Activated T-cell treated with anti-CD3 and anti-CD28 coated beads, Interleukin-2, amount 50 U/mL, for 24 hours (primary cell): ENCODE data around the gene KRTAP12-1.

Experiments
- DNase-seq: peaks from one replicate; pipeline ENCODE4 v3.0.0-alpha.2; 2020
- H3K27ac Mint-ChIP-seq: 2 replicates; pipeline ENCODE4 v1.8.0; 2020; ENCODE audit warnings: mild to moderate bottlenecking, mixed read lengths
- H3K27me3 Mint-ChIP-seq: 2 replicates; pipeline ENCODE4 v1.8.0; 2020; ENCODE audit warnings: mixed read lengths
- H3K36me3 Mint-ChIP-seq: 2 replicates; pipeline ENCODE4 v1.8.0; 2020; ENCODE audit warnings: low read depth, mixed read lengths
- H3K4me1 Mint-ChIP-seq: 2 replicates; pipeline ENCODE4 v1.8.0; 2020; ENCODE audit warnings: low read depth, mixed read lengths
- H3K4me3 Mint-ChIP-seq: 2 replicates; pipeline ENCODE4 v1.8.0; 2020; ENCODE audit warnings: mild to moderate bottlenecking, moderate library complexity, mixed read lengths
- H3K9me3 Mint-ChIP-seq: 2 replicates; pipeline ENCODE4 v1.8.0; 2020; ENCODE audit warnings: mixed read lengths

Gene KRTAP12-1

DNA sequence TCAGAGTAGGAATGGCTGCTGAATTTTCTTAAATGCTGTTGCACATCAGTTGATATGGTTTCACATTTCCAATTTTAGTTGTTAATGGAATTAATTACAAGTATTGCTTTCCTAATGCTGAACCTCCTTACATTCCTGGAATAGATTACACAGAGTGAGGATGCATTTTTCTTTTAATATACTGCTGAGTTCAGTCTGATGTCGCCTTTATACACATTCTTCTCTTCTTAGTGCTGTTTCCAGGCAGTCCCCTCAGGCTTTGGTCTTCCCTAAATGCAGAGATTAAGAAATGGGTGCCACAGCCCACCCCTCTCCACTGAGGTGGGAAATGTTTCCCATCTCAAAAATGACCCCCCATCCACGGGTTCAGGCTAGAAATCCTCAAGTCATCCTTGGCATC is 36.1 kb upstream of the KRTAP12-1 start:
- H3K9me3 Mint-ChIP-seq, result no peaks in the 10 kb centered on the region
- H3K36me3 Mint-ChIP-seq, result no peaks in the 10 kb centered on the region
- no peak overlapping the region for H3K4me3 Mint-ChIP-seq
- DNase-seq, result no peak
- H3K27me3 Mint-ChIP-seq, result peaks cover 47% of the 10 kb centered on the region
- no peak overlapping the region for H3K27ac Mint-ChIP-seq
- H3K4me1 Mint-ChIP-seq, result peaks cover 10% of the 10 kb centered on the region

DNA sequence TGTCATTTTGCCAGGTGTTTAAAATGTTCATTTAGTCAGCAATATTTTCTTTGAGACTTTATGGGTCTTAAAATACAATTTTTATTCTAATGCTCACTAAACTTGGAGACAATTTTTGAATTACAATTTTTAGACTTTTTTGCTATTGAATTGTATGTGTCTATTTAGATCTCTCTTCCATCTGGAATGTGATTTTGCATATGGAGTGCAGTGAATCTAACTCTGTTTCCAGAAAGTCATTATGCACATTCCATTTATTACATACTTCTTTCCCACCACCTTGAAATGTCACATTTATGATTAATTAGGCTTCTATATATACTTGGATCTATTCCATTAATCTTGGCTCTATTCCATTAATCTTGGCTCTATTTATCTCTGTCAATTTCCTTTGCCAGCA is 35.0 kb upstream of the KRTAP12-1 start:
- peaks cover 4% of the 10 kb centered on the region for H3K4me1 Mint-ChIP-seq
- no peak overlapping the region for H3K27ac Mint-ChIP-seq
- H3K4me3 Mint-ChIP-seq, result no peak overlapping the region
- H3K27me3 Mint-ChIP-seq, result peaks cover 49% of the 10 kb centered on the region
- H3K36me3 Mint-ChIP-seq, result no peaks in the 10 kb centered on the region
- H3K9me3 Mint-ChIP-seq, result no peaks in the 10 kb centered on the region
- no peak for DNase-seq

DNA sequence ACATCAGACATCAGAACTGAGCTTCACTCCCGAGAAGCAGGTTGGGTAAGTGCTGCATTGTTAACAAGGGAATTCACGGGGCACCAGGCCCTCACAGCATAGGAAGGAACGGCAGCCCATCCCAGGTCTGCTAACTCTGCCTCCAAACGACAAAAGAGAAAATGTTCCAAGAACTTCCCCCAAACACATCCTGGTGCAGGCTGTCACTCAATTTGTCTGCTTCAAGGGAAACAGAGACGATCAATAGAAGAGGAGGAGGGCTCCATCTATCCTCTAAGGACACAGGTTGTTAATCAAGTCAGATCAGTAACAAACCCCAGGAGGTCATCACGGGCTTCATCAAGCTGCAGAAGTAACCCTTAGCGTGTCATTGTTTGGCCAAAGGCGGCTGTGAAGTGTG is 32.9 kb upstream of the KRTAP12-1 start:
- H3K27me3 Mint-ChIP-seq, result peaks cover 63% of the 10 kb centered on the region
- no peaks in the 10 kb centered on the region for H3K36me3 Mint-ChIP-seq
- H3K4me1 Mint-ChIP-seq, result peaks cover 19% of the 10 kb centered on the region
- no peak overlapping the region for H3K27ac Mint-ChIP-seq
- no peak for DNase-seq
- H3K9me3 Mint-ChIP-seq, result no peaks in the 10 kb centered on the region
- H3K4me3 Mint-ChIP-seq, result no peak overlapping the region

DNA sequence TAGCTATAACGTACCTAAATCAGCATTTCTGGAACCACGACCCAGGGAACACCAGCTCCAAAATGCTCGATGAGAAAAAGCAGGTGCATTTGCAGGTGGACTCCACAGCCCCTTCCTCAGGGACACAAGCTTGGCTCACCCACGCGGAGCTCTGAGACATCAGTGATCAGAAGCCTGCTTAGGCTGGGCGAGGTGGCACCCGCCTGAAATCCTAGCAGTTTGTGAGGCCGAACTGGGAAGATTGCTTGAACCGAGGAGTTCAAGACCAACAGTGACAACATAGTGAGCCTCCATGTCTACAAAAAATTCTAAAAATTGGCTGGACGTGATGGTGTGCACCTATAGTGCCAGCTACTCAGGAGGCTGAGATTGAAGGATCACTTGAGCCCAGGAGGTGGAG is 31.9 kb upstream of the KRTAP12-1 start:
- no peaks in the 10 kb centered on the region for H3K36me3 Mint-ChIP-seq
- H3K27me3 Mint-ChIP-seq, result peaks cover 72% of the 10 kb centered on the region
- H3K9me3 Mint-ChIP-seq, result no peaks in the 10 kb centered on the region

DNA sequence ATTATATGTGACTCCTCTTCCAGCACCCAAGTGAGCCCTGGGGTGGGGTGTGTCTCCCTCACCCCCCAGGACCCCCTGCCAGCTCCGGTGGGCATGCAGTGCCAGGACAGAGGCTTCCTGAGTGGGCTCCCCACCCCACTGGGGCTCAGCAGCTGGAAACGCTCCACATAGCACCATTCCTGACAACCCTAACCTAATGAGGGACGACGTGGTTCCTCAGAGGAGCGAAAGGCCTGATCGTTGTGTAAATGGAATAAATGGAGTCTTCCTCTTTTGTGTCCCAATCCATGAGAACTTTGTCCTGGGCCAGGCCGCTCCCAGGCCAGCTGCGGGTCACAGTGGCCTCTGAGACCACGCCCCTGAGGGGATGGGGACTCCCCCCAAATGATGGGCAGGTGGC is 31.2 kb upstream of the KRTAP12-1 start:
- H3K4me1 Mint-ChIP-seq, result peaks cover 33% of the 10 kb centered on the region

More for the DNA sequence above, 31.9 kb upstream of the KRTAP12-1 start:
- DNase-seq, result no peak
- H3K27ac Mint-ChIP-seq, result no peak overlapping the region
- H3K4me3 Mint-ChIP-seq, result no peak overlapping the region
- peaks cover 29% of the 10 kb centered on the region for H3K4me1 Mint-ChIP-seq

DNA sequence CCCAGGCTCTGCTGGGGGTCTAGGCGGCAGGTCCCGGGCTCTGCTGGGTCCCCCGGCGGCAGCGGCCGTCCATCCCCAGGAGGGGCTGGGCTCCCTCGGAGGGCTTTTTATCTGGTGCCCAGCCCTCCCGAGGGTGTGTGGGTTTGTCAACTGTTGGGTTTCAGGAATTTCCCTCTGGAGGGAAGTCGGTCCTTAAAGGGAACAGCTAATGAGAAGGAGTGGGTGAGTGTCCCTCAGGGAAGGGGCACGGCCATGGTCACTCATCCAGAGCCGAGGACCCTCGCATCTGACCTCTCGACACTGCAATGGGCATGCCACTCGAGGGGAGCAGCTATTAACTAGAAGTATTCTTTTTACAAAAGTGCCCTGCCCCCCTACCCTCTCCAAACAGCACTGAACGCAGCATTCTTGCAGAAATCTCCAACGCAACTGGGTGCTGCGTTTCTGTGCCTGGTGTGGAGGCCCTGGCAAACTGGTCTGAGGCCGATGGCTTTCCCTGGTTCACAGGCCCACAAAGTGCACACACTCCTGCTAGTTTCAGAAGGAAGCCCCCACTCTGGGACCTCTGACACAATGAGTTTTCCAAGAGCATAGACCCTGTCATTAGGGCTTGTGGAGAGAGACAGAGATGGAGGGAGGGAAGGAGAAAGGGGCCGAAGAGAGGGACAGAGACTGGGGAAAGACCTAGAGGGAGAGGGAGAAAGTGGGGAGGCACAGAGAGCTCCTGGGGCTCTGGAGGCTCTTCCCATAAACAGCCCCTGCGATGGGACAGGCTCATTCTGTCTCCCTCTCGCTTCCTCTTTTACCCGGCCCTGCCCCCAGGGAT is 30.5 kb upstream of the KRTAP12-1 start:
- H3K4me1 Mint-ChIP-seq, result peaks cover 33% of the 10 kb centered on the region
- H3K27me3 Mint-ChIP-seq, result peaks cover 78% of the 10 kb centered on the region
- no peak overlapping the region for H3K27ac Mint-ChIP-seq
- no peak for DNase-seq
- H3K36me3 Mint-ChIP-seq, result no peaks in the 10 kb centered on the region
- no peaks in the 10 kb centered on the region for H3K9me3 Mint-ChIP-seq
- H3K4me3 Mint-ChIP-seq, result no peak overlapping the region

More for the DNA sequence above, 31.2 kb upstream of the KRTAP12-1 start:
- no peaks in the 10 kb centered on the region for H3K36me3 Mint-ChIP-seq
- DNase-seq, result no peak
- H3K27me3 Mint-ChIP-seq, result peaks cover 72% of the 10 kb centered on the region
- no peak overlapping the region for H3K4me3 Mint-ChIP-seq
- no peak overlapping the region for H3K27ac Mint-ChIP-seq
- H3K9me3 Mint-ChIP-seq, result no peaks in the 10 kb centered on the region

DNA sequence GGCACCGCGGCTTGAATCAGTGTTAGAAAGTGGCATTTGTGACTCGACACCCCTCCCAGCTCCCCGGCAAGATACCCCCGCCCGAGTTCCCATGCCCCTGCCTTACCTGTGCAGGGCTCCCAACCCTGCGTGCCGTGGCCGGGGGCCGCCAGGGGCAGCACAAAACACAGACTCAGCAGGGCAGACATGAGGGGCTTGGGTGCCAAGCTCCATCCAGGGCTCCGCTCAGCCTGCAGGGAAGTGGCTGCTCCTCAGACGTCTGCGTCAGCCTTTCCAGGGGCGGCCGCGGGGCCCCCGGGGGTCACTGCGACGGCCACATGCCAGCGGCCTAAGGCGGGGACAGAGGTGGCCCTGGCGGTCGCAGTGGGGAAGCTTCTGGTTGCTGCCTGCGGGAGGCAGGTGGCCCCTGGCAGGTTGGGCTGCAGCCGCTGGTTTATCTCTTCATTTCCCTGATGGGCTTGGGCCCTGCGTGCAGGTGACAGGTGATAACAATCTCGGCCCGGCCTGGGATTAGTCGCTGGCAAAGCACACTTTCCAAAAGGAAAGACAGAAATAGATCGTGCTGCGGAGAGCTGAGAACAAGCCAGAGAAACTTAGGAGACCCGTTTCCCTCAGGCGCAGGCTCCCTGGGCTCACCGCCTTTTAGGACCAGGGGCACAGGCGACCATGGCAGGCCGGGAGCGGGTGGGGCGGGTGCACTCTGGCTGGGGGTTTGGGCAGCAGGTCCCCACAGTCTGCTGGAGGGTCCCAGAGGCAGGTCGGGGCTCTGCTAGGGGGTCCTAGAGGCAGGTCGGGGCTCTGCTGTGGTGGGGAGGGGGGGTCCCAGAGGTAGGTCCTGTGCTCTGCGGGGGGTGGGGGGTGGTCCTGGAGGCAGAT is 29.6 kb upstream of the KRTAP12-1 start, which contains the start of gene TSPEAR:
Gene TSPEAR (minus strand): TSS at position 246 of the 876 bp plus-strand sequence. CDS start 58 bp downstream, at position 188.
- Mint-ChIP-seq H3K27ac (no peak within 1 kb of the TSS), H3K9me3 (no peaks in the 10 kb centered on the region), H3K36me3 (no peaks in the 10 kb centered on the region), H3K4me1 (peaks cover 33% of the 10 kb centered on the region), H3K27me3 (peaks cover 85% of the 10 kb centered on the region), H3K4me3 (peak within 1 kb of the TSS; percentile 18)
- DNase-seq, result no peak

DNA sequence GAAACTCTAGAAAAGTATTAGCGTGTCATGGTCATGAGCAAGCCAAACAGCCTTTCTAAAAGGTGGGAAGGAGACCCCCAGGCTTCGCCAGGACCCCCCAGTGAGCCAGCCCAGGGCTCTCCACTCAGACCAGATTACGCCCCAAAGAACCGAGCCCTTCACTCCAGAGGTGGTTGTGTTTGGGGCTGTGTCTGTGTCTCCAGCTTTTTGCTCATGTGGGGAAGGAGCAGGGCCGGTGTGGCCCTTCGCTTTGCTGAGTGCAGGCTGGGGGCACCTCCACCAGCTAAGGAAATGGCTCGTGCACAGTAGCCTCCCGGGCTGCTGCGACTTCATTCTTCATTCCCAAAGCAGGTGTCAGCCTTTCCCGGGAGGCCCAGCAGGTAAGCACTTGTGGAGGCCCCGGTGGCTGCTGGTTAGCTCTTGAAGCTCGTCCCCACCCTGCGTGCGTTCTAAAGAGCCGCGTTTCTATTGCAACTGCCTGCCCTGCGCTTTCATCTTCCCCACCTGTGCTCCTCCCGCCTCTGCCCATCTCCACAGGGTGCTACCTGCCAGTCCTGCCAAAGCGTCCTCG is 28.9 kb upstream of the KRTAP12-1 start:
- no peak for DNase-seq
- Mint-ChIP-seq H3K4me1 (peaks cover 36% of the 10 kb centered on the region), H3K4me3 (peak overlapping the region; percentile 18), H3K9me3 (peaks cover 4% of the 10 kb centered on the region), H3K27ac (no peak overlapping the region), H3K27me3 (peaks cover 89% of the 10 kb centered on the region), H3K36me3 (peaks cover 3% of the 10 kb centered on the region)

DNA sequence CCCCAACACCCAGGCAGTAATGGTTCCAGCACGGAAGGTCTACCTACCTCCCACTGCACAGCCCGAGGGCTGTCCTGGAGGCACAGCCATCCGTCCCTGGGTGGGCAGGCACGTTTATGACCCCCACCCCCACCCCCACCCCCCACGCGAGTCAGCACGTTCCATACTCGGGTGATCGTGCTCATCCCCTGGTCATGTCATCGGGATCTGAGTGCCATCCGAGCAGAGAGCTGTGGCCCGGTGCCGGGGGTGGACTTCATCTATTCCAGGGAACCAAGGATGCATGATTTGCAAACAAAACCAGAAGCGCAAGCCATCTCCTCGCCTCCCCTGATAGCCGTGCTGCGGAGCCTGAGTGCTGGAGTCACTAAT is 28.3 kb upstream of the KRTAP12-1 start:
- Mint-ChIP-seq H3K4me3 (no peak overlapping the region), H3K27me3 (peaks cover 91% of the 10 kb centered on the region)

DNA sequence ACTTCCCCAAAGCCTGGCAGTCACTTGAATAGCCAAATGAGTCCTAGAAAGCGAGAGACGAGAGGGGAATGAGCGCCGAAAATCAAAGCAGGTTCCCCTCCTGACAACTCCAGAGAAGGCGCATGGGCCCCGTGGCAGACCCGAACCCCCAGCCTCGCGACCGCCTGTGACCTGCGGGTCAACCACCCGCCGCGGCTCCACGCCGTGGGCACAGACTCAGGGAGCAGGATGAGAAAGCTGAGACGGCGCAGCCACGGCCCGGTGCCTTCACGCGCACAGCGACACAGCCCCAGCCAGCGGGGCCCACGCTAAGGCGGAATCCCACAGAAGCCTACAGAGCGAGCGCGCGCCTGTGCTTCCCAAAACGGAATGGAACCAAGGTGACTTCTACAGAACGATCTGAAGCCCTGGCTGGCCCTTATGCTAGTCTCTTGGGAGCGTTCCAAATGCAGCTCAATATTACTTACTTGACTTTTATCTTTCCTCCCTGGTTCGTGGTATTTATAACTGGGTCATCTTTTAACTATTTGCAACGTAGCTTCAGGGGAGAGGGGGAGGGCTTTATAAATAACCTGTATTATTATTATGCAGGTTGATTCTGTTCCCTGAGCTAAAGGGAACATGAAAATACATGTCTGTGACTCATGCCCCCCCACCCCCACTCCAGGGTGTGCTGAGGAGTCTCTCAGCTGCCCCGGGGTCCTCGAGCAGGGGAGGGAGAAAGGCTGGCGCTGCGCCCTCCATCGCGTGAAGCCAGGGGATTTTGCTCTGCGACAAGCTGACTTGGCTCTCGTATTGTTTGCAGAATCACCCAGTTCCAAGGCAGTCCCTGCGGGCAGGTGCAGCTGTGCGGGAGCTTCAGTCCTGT is 27.7 kb upstream of the KRTAP12-1 start:
- H3K4me1 Mint-ChIP-seq, result peaks cover 32% of the 10 kb centered on the region
- peak; percentile 50 for DNase-seq
- H3K27ac Mint-ChIP-seq, result no peak overlapping the region
- peaks cover 10% of the 10 kb centered on the region for H3K9me3 Mint-ChIP-seq
- peaks cover 6% of the 10 kb centered on the region for H3K36me3 Mint-ChIP-seq
- H3K4me3 Mint-ChIP-seq, result peak overlapping the region; percentile 10
- peaks cover 92% of the 10 kb centered on the region for H3K27me3 Mint-ChIP-seq

More for the DNA sequence above, 28.3 kb upstream of the KRTAP12-1 start:
- Mint-ChIP-seq H3K27ac (no peak overlapping the region), H3K36me3 (peaks cover 6% of the 10 kb centered on the region), H3K9me3 (peaks cover 7% of the 10 kb centered on the region), H3K4me1 (peaks cover 36% of the 10 kb centered on the region)
- DNase-seq, result no peak

DNA sequence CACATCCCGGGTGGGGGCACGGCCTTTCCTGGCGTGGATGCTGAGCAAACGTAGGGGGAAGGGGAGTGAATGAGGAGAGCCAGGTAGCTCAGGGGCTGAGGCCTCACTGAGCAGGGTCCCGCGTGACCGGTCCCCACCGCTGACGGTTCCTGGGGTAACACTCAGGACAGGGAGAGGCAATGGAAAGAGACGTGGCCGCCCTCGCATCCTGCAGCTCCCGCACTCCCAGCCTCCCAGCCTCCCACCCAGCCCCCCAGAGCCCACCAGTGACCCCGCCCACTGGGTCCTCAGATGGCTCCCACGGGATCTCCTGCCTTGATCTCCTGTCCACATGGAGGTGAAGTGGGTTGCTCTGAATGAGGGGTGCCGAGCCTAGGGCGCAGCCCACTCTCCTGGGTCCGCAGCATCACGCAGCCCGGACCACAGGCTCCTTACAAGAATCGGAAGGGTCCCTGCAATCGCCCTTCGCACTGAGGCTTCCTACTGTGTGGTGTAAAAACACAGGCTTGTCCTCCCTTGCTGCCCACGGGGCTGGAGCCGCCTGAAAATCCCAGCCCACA is 27.0 kb upstream of the KRTAP12-1 start:
- no peak for DNase-seq
- Mint-ChIP-seq H3K9me3 (peaks cover 10% of the 10 kb centered on the region), H3K27me3 (peaks cover 92% of the 10 kb centered on the region), H3K36me3 (peaks cover 6% of the 10 kb centered on the region), H3K27ac (no peak overlapping the region), H3K4me1 (peaks cover 32% of the 10 kb centered on the region), H3K4me3 (peak overlapping the region; percentile 10)

DNA sequence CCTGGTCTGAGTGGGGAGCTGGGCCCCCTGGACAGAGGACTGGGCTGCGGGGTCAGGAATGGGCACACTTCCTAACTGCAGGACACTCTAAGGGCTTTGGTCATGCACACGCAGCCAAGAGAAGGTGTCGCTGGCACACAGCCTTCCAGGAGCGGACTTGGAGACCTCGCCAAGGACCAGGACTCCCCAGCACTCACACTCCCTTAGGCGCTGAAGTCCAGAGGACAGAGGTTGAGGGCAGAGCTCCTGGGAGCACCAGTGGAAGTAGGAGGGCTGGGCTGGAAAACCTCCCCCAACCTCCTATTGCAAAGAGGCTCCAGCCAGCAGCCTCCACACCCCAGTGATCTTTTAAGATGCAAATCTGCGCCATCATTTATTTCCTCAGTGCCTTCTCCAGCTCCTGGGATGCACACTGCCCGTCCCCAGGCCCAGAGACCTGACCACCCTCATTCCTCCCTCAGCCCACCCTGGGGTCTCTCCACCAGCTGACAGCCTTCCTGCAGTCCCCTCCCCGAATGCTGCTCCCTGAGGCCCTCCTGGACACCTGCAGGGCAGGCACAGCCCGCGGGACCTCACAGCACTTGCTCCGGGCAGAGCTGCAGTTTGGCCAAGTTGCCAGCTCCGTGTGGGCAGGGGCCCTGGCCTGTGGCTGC is 26.4 kb upstream of the KRTAP12-1 start:
- H3K9me3 Mint-ChIP-seq, result peaks cover 10% of the 10 kb centered on the region
- H3K27me3 Mint-ChIP-seq, result peaks cover 91% of the 10 kb centered on the region
- peaks cover 32% of the 10 kb centered on the region for H3K4me1 Mint-ChIP-seq
- H3K27ac Mint-ChIP-seq, result no peak overlapping the region
- no peak for DNase-seq
- peaks cover 6% of the 10 kb centered on the region for H3K36me3 Mint-ChIP-seq
- H3K4me3 Mint-ChIP-seq, result no peak overlapping the region
